CD14-positive monocyte (primary cell): ENCODE results near the gene AAGAB. TPM values are rescaled to one million over a fixed set of nuclear protein-coding genes. Genes with fewer than 3 reads are reported as not detected.

Experiments
- DNase-seq, 3 donors: peaks; one replicate each; pipeline ENCODE4 v3.0.0-alpha.2; 2011 to 2022
- H2AFZ ChIP-seq: 2 replicates; pipeline ENCODE4 v1.6.0; 2012; ENCODE audit warnings: mild to moderate bottlenecking, low read depth, low read length, inconsistent platforms; ENCODE audit not compliant: insufficient read depth, poor library complexity, severe bottlenecking
- H3K27ac ChIP-seq, 2 donors: 1 replicate in 1 of 2; 2 replicates in 1 of 2; pipeline ENCODE4 v1.5.1; 2012 to 2013; ENCODE audit warnings: low read length in 2 of 2, control low read depth in 1 of 2, inconsistent platforms in 1 of 2, low read depth in 1 of 2, mild to moderate bottlenecking in 1 of 2
- H3K27me3 ChIP-seq, 2 donors: one replicate each; pipeline versions ENCODE4 v1.6.0 to v1.6.1; 2011 to 2013; ENCODE audit warnings: low read length in 2 of 2; ENCODE audit not compliant: control insufficient read depth in 2 of 2, insufficient read depth in 2 of 2
- H3K36me3 ChIP-seq, 2 donors: replicated peaks in 1 of 2; 1 replicate in 1 of 2; 2 replicates in 1 of 2; pipeline versions ENCODE4 v1.5.1 to v1.6.1; 2012 to 2013; ENCODE audit warnings: low read length in 2 of 2, control low read depth in 1 of 2, inconsistent platforms in 1 of 2, mild to moderate bottlenecking in 1 of 2; ENCODE audit not compliant: insufficient read depth in 2 of 2, control insufficient read depth in 1 of 2
- H3K4me1 ChIP-seq, 2 donors: 1 replicate in 1 of 2; 2 replicates in 1 of 2; pipeline versions ENCODE4 v1.5.1 to v1.6.1; 2012 to 2013; ENCODE audit warnings: low read length in 2 of 2, control low read depth in 1 of 2, inconsistent platforms in 1 of 2, mild to moderate bottlenecking in 1 of 2, moderate library complexity in 1 of 2; ENCODE audit not compliant: insufficient read depth in 2 of 2, control insufficient read depth in 1 of 2
- H3K4me2 ChIP-seq: replicated peaks from 2 replicates; pipeline ENCODE3; 2012; ENCODE audit warnings: low read length, moderate library complexity, mild to moderate bottlenecking; ENCODE audit not compliant: poor library complexity, severe bottlenecking; ENCODE audit errors: extremely low read depth
- H3K4me3 ChIP-seq, 3 experiments: fragments of 200-600 bp in 1 of 3; sonication (generic) in 1 of 3; replicated peaks in 1 of 3; 1 replicate in 2 of 3; 2 replicates in 1 of 3; pipeline ENCODE4 v1.5.1; 2011 to 2013; ENCODE audit warnings: low read length in 3 of 3, mild to moderate bottlenecking in 3 of 3, control low read depth in 2 of 3, low read depth in 2 of 3, inconsistent platforms in 1 of 3, moderate library complexity in 1 of 3
- H3K79me2 ChIP-seq: 2 replicates; pipeline ENCODE4 v1.6.0; 2012; ENCODE audit warnings: mild to moderate bottlenecking, control low read depth, inconsistent platforms, low read length, moderate library complexity; ENCODE audit not compliant: insufficient read depth
- H3K9ac ChIP-seq: 2 replicates; pipeline ENCODE4 v1.6.0; 2017; ENCODE audit warnings: low read length, mild to moderate bottlenecking; ENCODE audit not compliant: insufficient read depth, poor library complexity, severe bottlenecking
- H3K9me3 ChIP-seq, 2 donors: replicated peaks in 1 of 2; 1 replicate in 1 of 2; 2 replicates in 1 of 2; pipeline versions ENCODE4 v1.5.1 to v1.6.1; 2012 to 2013; ENCODE audit warnings: low read length in 2 of 2, control low read depth in 1 of 2; ENCODE audit not compliant: control insufficient read depth in 1 of 2, insufficient read depth in 1 of 2
- H4K20me1 ChIP-seq: 2 replicates; pipeline ENCODE4 v1.6.0; 2012; ENCODE audit warnings: mild to moderate bottlenecking, low read length, control low read depth, moderate library complexity; ENCODE audit not compliant: insufficient read depth
- H3K27ac Mint-ChIP-seq, 7 donors: one replicate each; pipeline ENCODE4 v1.8.0; 2020; ENCODE audit warnings: mild to moderate bottlenecking in 7 of 7, mixed read lengths in 7 of 7, moderate library complexity in 6 of 7, inconsistent platforms in 2 of 7
- H3K27me3 Mint-ChIP-seq, 3 donors: one replicate each; pipeline ENCODE4 v1.8.0; 2021 to 2022; ENCODE audit warnings: low read depth in 3 of 3, mild to moderate bottlenecking in 3 of 3, mixed read lengths in 3 of 3, moderate library complexity in 3 of 3, inconsistent platforms in 1 of 3
- H3K36me3 Mint-ChIP-seq, 2 donors: one replicate each; pipeline ENCODE4 v1.8.0; 2020; ENCODE audit warnings: mixed read lengths in 2 of 2, inconsistent platforms in 1 of 2, mild to moderate bottlenecking in 1 of 2
- H3K4me1 Mint-ChIP-seq: one replicate; pipeline ENCODE4 v1.8.0; 2020; ENCODE audit warnings: mild to moderate bottlenecking, mixed read lengths
- H3K4me3 Mint-ChIP-seq, 2 donors: one replicate each; pipeline ENCODE4 v1.8.0; 2020; ENCODE audit warnings: mild to moderate bottlenecking in 2 of 2, mixed read lengths in 2 of 2, moderate library complexity in 1 of 2
- H3K9me3 Mint-ChIP-seq, 7 donors: one replicate each; pipeline ENCODE4 v1.8.0; 2020 to 2022; ENCODE audit warnings: mixed read lengths in 7 of 7, mild to moderate bottlenecking in 6 of 7, moderate library complexity in 6 of 7, inconsistent platforms in 2 of 7
- CTCF ChIP-seq: fragments of 200-600 bp; IDR thresholded peaks from one replicate; pipeline ENCODE4 v1.8.0; 2022; ENCODE audit warnings: antibody characterized with exemption, mild to moderate bottlenecking
- WGBS: methylation state at CpG from one replicate; pipeline ENCODE4 v1.1.5; 2013; ENCODE audit warnings: missing lambda C conversion rate; ENCODE audit not compliant: insufficient coverage; 5-methylcytosine and 5-hydroxymethylcytosine counted together
- intact Hi-C, 2 donors: fragments of 100-400 bp; cut with micrococcal nuclease; formaldehyde crosslinking; loops; one replicate each; pipeline versions ENCODE4 v1.15.0 to v1.15.1; 2023
- polyA plus RNA-seq, 3 donors: library from polyadenylated mRNA; depleted of rRNA in 1 of 3; unstranded in 2 of 3; stranded (reverse) in 1 of 3; fragments of 300-500 nt in 2 of 3; fragments of >200 nt in 1 of 3; fragmentation: Illumina TruSeq in 2 of 3; gene quantifications; 1 replicate in 2 of 3; 2 replicates in 1 of 3; pipeline ENCODE4 v1.2.3, GENCODE V29; 2012 to 2021

AAGAB gene
- polyA plus RNA-seq, 3 donors: 11.2 to 40.4 (median 30.1) TPM

GRCh38 chr15:67164811-67165253 lies 89.6 kb downstream of the AAGAB start:
- Mint-ChIP-seq H3K36me3 (peaks cover 63 to 66% of the 10 kb centered on the region in 2 donors), H3K27me3 (peaks cover 0 to 2% (median 0%) of the 10 kb centered on the region in 3 donors), H3K4me3 (no peak overlapping the region), H3K4me1 (peaks cover 22% of the 10 kb centered on the region), H3K27ac (peak overlapping the region in 5 of 7 donors; percentile 15 to 83 (median 58)), H3K9me3 (no peaks in the 10 kb centered on the region)
- no peak for TF ChIP-seq CTCF
- H3K4me2 ChIP-seq: no peak overlapping the region
- peaks cover 52 to 56% of the 10 kb centered on the region in 2 donors for H3K36me3 ChIP-seq
- no peak overlapping the region for H2AFZ ChIP-seq
- H3K4me1 ChIP-seq: peaks cover 13 to 19% of the 10 kb centered on the region in 2 donors
- H3K27me3 ChIP-seq: no peaks in the 10 kb centered on the region
- H3K4me3 ChIP-seq: no peak overlapping the region
- DNase-seq: no peak
- no peak overlapping the region for H3K9ac ChIP-seq
- H3K79me2 ChIP-seq: peaks cover 20% of the 10 kb centered on the region
- peak overlapping the region in 1 of 2 donors; percentile 53 for H3K27ac ChIP-seq
- H3K9me3 ChIP-seq: no peaks in the 10 kb centered on the region
- 97% methylated on average over 14 of the region's 17 CpGs for WGBS
- H4K20me1 ChIP-seq: peaks cover 13% of the 10 kb centered on the region
- intact Hi-C loops: loop anchor here in 1 of 2 donors (5.0 kb wide), 1 partner anchor 33 kb away; no protein-coding TSS in a partner anchor

- peaks cover 20% of the 10 kb centered on the region for H3K79me2 ChIP-seq
- peak overlapping the region in 1 of 2 donors; percentile 53 for H3K27ac ChIP-seq
- Mint-ChIP-seq H3K36me3 (peaks cover 59 to 62% of the 10 kb centered on the region in 2 donors), H3K4me1 (peaks cover 22% of the 10 kb centered on the region), H3K4me3 (no peak overlapping the region), H3K27ac (peak overlapping the region in 4 of 7 donors; percentile 15 to 72 (median 60)), H3K9me3 (no peaks in the 10 kb centered on the region), H3K27me3 (peaks cover 0 to 2% (median 0%) of the 10 kb centered on the region in 3 donors)
- intact Hi-C loops: no loop called here
- no peak overlapping the region for H3K4me3 ChIP-seq
- DNase-seq: no peak
- no peak for TF ChIP-seq CTCF
- no peak overlapping the region for H3K4me2 ChIP-seq
- H3K27me3 ChIP-seq: no peaks in the 10 kb centered on the region
- peaks cover 13 to 19% of the 10 kb centered on the region in 2 donors for H3K4me1 ChIP-seq
- no peak overlapping the region for H2AFZ ChIP-seq
- peaks cover 13% of the 10 kb centered on the region for H4K20me1 ChIP-seq
- H3K9me3 ChIP-seq: no peaks in the 10 kb centered on the region
- H3K36me3 ChIP-seq: peaks cover 50 to 51% of the 10 kb centered on the region in 2 donors
- 93% methylated on average over 2 of the region's 5 CpGs for WGBS
- H3K9ac ChIP-seq: no peak overlapping the region
Measured at GRCh38 chr15:67164401-67164791, 90.1 kb downstream of the AAGAB start.
